Calu3 (cell line): ENCODE data around the gene IYD. TPM values are rescaled to one million over a fixed set of nuclear protein-coding genes. Genes with fewer than 3 reads are reported as not detected.

Experiments
- BruUV-seq: library from RNA; stranded (reverse); fragments of 400-500 nt; replicated peaks from 2 replicates; lab custom pipeline; 2021; lab: Mats Ljungman, UMichigan
- CTCF ChIA-PET: fragments of 300-600 bp; sonication (Branson Sonifier 250); formaldehyde crosslinking; loops from one replicate; lab custom pipeline; 2022; ENCODE audit warnings: antibody characterized with exemption; lab: Charles Lee
- DNase-seq: peaks from one replicate; pipeline ENCODE4 v3.0.0; 2022
- H3K27ac Mint-ChIP-seq: one replicate; pipeline ENCODE4 v1.8.0; 2022; ENCODE audit warnings: mixed read lengths; ENCODE audit not compliant: unreplicated experiment
- H3K27me3 Mint-ChIP-seq: one replicate; pipeline ENCODE4 v1.8.0; 2022; ENCODE audit warnings: mixed read lengths; ENCODE audit not compliant: unreplicated experiment
- H3K36me3 Mint-ChIP-seq: one replicate; pipeline ENCODE4 v1.8.0; 2022; ENCODE audit warnings: mild to moderate bottlenecking, moderate library complexity, mixed read lengths; ENCODE audit not compliant: insufficient read depth, unreplicated experiment
- H3K4me1 Mint-ChIP-seq: one replicate; pipeline ENCODE4 v1.8.0; 2022; ENCODE audit warnings: mild to moderate bottlenecking, low read depth, mixed read lengths; ENCODE audit not compliant: unreplicated experiment
- H3K4me3 Mint-ChIP-seq: one replicate; pipeline ENCODE4 v1.8.0; 2022; ENCODE audit warnings: mild to moderate bottlenecking, low read depth, moderate library complexity, mixed read lengths; ENCODE audit not compliant: unreplicated experiment
- H3K9me3 Mint-ChIP-seq: one replicate; pipeline ENCODE4 v1.8.0; 2022; ENCODE audit warnings: low read depth, mixed read lengths; ENCODE audit not compliant: unreplicated experiment
- intact Hi-C: fragments of 100-400 bp; cut with micrococcal nuclease; formaldehyde crosslinking; loops from one replicate; pipeline ENCODE4 v1.10.0; 2022; ENCODE audit not compliant: unreplicated experiment
- total RNA-seq: library from RNA; stranded (reverse); gene quantifications from 2 replicates; pipeline ENCODE4 v1.2.3, GENCODE V29; 2022
- TF ChIP-seq, protein P1 (sequence below): fragments of 200-600 bp; IDR thresholded peaks from one replicate; pipeline ENCODE4 v1.8.0; 2022; ENCODE audit warnings: antibody characterized with exemption; ENCODE audit not compliant: unreplicated experiment

The IYD gene
- total RNA-seq, 1 experiment from 2014 or later, result 0.92 TPM

DNA sequence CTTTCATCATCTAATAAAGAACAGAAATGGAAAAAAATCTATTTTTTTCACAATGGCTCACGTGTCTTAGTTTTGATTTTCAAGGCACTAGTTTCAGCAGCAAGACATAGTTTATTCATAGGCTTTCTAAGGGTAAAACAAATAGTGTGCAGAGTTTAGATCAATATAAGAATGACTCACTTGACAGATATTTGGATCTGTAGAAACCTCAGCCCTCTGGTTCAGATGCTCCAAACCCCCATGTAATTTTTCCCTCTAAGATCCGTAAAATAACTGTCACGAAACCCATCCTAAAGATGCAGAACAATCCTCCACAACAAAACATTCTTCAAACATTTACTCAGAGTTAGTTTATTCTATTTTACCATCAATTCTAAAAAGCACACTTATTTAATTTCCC, 43.4 kb downstream of the IYD start:
- no TSS peak for BruUV-seq
- peaks cover 37% of the 10 kb centered on the region for H3K4me1 Mint-ChIP-seq
- no peak for DNase-seq
- CTCF ChIA-PET, result interaction anchor here (2.7 kb wide), 1 partner anchor 17 kb away, joined by 8 read pairs; no protein-coding TSS in a partner anchor
- peak overlapping the region; percentile 14 for H3K4me3 Mint-ChIP-seq
- TF ChIP-seq, protein P1, sequence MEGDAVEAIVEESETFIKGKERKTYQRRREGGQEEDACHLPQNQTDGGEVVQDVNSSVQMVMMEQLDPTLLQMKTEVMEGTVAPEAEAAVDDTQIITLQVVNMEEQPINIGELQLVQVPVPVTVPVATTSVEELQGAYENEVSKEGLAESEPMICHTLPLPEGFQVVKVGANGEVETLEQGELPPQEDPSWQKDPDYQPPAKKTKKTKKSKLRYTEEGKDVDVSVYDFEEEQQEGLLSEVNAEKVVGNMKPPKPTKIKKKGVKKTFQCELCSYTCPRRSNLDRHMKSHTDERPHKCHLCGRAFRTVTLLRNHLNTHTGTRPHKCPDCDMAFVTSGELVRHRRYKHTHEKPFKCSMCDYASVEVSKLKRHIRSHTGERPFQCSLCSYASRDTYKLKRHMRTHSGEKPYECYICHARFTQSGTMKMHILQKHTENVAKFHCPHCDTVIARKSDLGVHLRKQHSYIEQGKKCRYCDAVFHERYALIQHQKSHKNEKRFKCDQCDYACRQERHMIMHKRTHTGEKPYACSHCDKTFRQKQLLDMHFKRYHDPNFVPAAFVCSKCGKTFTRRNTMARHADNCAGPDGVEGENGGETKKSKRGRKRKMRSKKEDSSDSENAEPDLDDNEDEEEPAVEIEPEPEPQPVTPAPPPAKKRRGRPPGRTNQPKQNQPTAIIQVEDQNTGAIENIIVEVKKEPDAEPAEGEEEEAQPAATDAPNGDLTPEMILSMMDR, result no peak
- H3K9me3 Mint-ChIP-seq, result no peaks in the 10 kb centered on the region
- H3K36me3 Mint-ChIP-seq, result no peaks in the 10 kb centered on the region
- no peaks in the 10 kb centered on the region for H3K27me3 Mint-ChIP-seq
- intact Hi-C loops, result loop anchor here (5.0 kb wide), 1 partner anchor 465 kb away; no protein-coding TSS in a partner anchor
- H3K27ac Mint-ChIP-seq, result no peak overlapping the region

DNA sequence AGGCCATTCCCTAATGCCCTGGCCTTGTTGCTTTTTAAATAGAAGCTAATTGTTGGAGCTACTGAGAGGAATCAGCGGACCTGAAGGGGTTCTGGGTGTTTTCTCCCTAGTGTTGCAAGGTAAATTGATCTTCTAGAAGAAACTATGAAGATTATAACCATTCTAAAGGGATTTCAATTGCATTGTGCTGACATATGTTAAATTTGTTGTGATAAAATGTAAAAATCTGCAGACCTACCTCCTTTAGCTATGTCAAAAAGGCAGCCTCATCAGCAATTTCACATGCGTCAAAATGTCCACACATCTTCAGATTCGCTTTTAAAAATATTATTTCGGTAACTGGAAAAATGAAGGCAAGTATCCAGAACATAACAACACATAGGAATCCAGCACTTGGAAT, 44.4 kb downstream of the IYD start:
- TF ChIP-seq, protein P1, result no peak
- no peaks in the 10 kb centered on the region for H3K9me3 Mint-ChIP-seq
- intact Hi-C loops, result loop anchor here (5.0 kb wide), 1 partner anchor 464 kb away; no protein-coding TSS in a partner anchor
- DNase-seq, result no peak
- no peaks in the 10 kb centered on the region for H3K27me3 Mint-ChIP-seq
- H3K27ac Mint-ChIP-seq, result no peak overlapping the region
- no TSS peak for BruUV-seq
- peaks cover 44% of the 10 kb centered on the region for H3K4me1 Mint-ChIP-seq
- no peak overlapping the region for H3K4me3 Mint-ChIP-seq
- H3K36me3 Mint-ChIP-seq, result no peaks in the 10 kb centered on the region
- CTCF ChIA-PET, result no interaction called here

DNA sequence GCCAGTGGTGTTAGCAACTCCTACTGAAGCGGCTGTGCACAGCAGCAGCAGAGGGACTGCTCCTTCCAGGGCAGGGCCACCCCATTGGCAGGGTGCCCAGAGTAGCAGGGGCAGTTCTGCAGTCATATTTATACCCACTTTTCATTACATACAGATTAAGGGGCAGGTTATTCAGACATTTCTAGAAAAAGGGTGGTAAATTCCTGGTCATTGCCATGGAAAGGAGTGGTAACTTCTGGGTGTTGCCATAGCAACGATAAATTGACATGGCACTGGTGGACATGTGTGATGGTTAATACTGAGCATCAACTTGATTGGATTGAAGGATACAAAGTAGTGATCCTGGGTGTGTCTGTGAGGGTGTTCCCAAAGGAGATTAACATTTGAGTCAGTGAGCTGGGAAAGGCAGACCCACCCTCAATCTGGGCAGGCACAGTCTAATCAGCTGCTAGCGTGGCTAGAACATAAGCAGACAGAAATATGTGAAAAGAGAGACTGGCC, 45.0 kb downstream of the IYD start:
- TF ChIP-seq, protein P1, result no peak
- Mint-ChIP-seq H3K36me3 (peaks cover 5% of the 10 kb centered on the region), H3K27ac (no peak overlapping the region), H3K27me3 (no peaks in the 10 kb centered on the region), H3K4me3 (no peak overlapping the region), H3K4me1 (peaks cover 44% of the 10 kb centered on the region), H3K9me3 (no peaks in the 10 kb centered on the region)
- BruUV-seq, result no TSS peak
- intact Hi-C loops, result loop anchor here (5.0 kb wide), 1 partner anchor 463 kb away; no protein-coding TSS in a partner anchor
- CTCF ChIA-PET, result no interaction called here
- peak; percentile 47 for DNase-seq

DNA sequence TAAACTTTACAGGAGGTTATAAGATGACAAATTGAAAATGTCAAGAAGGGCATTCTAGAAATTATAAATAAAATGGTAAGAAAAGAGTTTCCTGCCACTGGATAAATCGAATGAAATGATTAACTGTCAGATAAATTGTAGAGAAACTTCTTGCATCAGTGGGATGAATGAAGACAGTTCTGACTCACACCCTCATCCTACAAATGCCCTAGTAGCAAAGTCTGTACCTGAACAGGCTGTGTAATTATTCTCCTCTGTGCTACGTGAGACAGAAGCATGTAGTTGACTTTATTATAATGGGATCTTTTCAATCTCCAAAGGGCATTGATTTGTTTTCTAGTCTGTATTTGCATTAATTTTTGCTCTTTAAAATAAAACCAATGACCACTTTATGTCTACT, 47.3 kb downstream of the IYD start:
- intact Hi-C loops, result loop anchor here (5.0 kb wide), 1 partner anchor 326 kb away; no protein-coding TSS in a partner anchor
- CTCF ChIA-PET, result no interaction called here
- no peak for DNase-seq
- Mint-ChIP-seq H3K36me3 (peaks cover 8% of the 10 kb centered on the region), H3K4me1 (peaks cover 36% of the 10 kb centered on the region), H3K27me3 (no peaks in the 10 kb centered on the region), H3K27ac (no peak overlapping the region), H3K9me3 (no peaks in the 10 kb centered on the region), H3K4me3 (no peak overlapping the region)
- no TSS peak for BruUV-seq
- TF ChIP-seq, protein P1, result no peak
